Retina (tissue), 1 donor: ENCODE measurements around the gene CAPN10.

ENCODE experiments used
- DNase-seq: peaks from one replicate; pipeline ENCODE4 v3.0.0-alpha.2; 2016

CAPN10 gene

GRCh38 chr2:240642806-240643092 is 56.2 kb downstream of the CAPN10 start:
- DNase-seq = no peak

GRCh38 chr2:240643093-240643810 is 56.7 kb downstream of the CAPN10 start:
- DNase-seq = no peak

DNA sequence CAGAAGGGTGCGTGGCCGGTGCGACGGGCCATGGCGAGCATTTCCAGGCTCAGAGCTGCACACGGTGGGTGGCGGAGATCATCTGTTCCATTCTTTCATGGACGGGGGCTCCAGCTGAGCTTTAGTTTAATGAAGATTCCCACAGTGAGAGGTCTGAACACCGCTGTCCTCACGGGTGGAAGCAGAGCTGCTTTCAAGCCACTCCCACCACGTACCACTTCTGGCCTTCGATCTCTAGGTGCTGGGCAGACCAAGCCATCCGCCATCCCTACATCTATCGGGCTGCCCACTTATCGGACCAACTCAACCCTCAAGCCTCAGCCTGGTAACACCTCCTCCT is 57.2 kb downstream of the CAPN10 start:
- DNase-seq = no peak

GRCh38 chr2:240644171-240644651 is 57.7 kb downstream of the CAPN10 start:
- no peak for DNase-seq

DNA sequence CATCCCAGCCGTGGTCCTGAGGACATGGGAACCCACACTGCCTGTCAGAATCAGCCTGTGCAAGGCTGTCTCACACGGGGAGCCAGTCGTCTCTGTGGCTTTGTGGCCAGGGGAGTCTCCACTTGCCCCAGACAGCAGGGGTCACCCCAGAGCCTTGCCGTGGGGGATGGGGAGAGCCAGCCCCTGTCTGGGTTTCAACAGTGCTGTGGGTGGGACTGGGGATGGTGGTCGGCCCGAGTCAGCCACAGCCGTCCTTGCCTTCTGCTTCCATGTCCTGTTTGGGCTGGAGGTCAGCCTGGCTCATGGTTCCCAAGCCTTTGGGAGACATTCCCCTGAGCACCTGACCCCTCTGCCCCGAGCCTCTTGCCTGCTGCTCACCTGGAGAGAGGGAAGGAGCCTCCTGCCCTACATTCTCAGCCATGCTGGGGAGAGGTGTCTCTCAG is 58.3 kb downstream of the CAPN10 start:
- no peak for DNase-seq

DNA sequence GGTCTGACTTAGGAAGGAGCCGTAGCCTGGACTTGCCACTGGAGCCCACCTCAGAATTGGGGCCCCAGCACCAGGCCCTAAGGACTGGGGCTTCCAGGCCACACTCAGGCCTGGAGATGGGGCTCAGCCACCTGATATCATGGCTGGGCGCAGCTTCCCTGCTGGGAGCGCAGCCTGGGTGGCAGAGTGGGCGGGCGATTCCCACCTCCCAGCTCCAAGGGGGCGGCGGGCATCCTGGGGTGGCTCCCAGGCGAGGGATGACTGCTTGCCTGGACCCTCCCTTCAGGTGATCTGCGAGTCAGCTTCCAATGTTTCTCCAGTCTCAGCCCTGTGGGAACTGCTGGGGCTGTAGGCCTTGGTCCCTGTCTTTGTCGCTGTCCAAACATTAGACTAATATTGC is 58.8 kb downstream of the CAPN10 start:
- no peak for DNase-seq

GRCh38 chr2:240645801-240646175 is 59.3 kb downstream of the CAPN10 start:
- DNase-seq = no peak

GRCh38 chr2:240646176-240646899 is 59.8 kb downstream of the CAPN10 start:
- DNase-seq = no peak

DNA sequence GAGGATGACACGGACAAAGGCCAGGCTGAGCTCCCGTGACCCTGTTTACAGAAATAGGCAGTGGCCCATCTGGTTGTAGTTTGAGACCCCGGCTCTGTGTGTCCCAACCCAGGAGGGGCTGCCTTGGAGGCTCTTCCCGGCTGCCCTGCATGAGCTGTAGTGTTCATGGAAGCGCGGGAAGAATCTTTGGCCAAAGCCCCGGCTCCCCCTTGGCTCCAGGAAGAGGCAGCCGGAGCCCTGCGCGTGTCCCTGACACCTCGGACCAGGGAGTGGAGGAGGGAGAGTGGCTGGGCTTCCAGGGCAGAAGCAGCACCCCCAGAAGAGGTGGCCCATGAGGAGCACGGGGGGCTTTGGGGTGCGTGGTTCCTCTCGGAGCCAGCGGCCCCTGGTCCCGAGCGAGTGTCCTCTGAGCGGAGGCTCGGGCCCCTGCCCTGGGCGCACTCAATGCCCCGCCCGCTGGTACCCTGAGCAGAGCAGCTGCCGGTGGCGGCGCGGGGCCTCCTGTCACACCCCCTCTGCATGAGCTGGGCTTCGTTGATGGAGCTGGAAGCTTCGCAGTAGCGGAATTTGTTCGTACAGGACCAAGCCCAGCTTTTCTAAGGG is 60.5 kb downstream of the CAPN10 start:
- DNase-seq = no peak

- DNase-seq = no peak
Measured at GRCh38 chr2:240647503-240648154, 61.1 kb downstream of the CAPN10 start.

GRCh38 chr2:240648155-240648649 is 61.7 kb downstream of the CAPN10 start:
- DNase-seq = no peak
